Measurements from ENCODE around the gene MUS81.

GRCh38 chr11:65864706-65865471, 4.7 kb downstream of the MUS81 start:
- TF ChIP-seq CTCF (IDR thresholded peaks at IDR 0.05), result no peak
- no peak for TF ChIP-seq POLR2A (IDR thresholded peaks at IDR 0.05)
- TF ChIP-seq EP300 (IDR thresholded peaks at IDR 0.05), result no peak

All from tibial nerve (tissue), 4 donors.